Prostate gland (tissue), 2 donors: Measurements from ENCODE around the gene CACNA1B. TPM values are rescaled to one million over a fixed set of nuclear protein-coding genes. Genes with fewer than 3 reads are reported as not detected.

ENCODE experiments used
- DNase-seq: peaks from one replicate; pipeline ENCODE4 v3.0.0-alpha.2; 2019; ENCODE audit warnings: low spot score
- H3K27ac ChIP-seq, 2 donors: fragments of 200-600 bp; sonication (generic); 2 replicates each; pipeline ENCODE4 v1.5.1; 2017 to 2019
- H3K27me3 ChIP-seq: fragments of 200-600 bp; sonication (generic); replicated peaks from 2 replicates; pipeline ENCODE4 v1.5.1; 2019; ENCODE audit not compliant: insufficient read depth
- H3K36me3 ChIP-seq, 2 donors: fragments of 200-600 bp; sonication (generic); 1 replicate in 1 of 2; 2 replicates in 1 of 2; pipeline versions ENCODE4 v1.5.1 to v1.8.1; 2017 to 2019
- H3K4me1 ChIP-seq: fragments of 200-600 bp; sonication (generic); replicated peaks from 2 replicates; pipeline ENCODE4 v1.5.1; 2019
- H3K4me3 ChIP-seq, 2 donors: fragments of 200-600 bp; sonication (generic); 2 replicates each; pipeline ENCODE4 v1.5.1; 2017 to 2019
- H3K9me3 ChIP-seq: fragments of 200-600 bp; sonication (generic); 2 replicates; pipeline ENCODE4 v1.5.1; 2017
- CTCF ChIP-seq, 4 experiments: fragments of 200-600 bp in 2 of 4; fragments of 450-650 bp in 2 of 4; sonication (generic) in 2 of 4; IDR thresholded peaks; 1 replicate in 3 of 4; 2 replicates in 1 of 4; pipeline ENCODE4 v1.5.1; 2016 to 2019; ENCODE audit warnings: antibody characterized with exemption in 4 of 4, mild to moderate bottlenecking in 2 of 4, moderate library complexity in 2 of 4
- POLR2A ChIP-seq: fragments of 450-650 bp; IDR thresholded peaks from one replicate; pipeline ENCODE4 v1.6.1; 2016; ENCODE audit warnings: antibody characterized with exemption, mild to moderate bottlenecking
- POLR2AphosphoS5 ChIP-seq: sonication (generic); formaldehyde crosslinking; IDR thresholded peaks from one replicate; pipeline ENCODE4 v1.6.1; 2017; ENCODE audit warnings: antibody characterized with exemption
- WGBS: methylation state at CpG from one replicate; pipeline ENCODE4 v1.1.5; 2018; 5-methylcytosine and 5-hydroxymethylcytosine counted together
- intact Hi-C: fragments of 100-400 bp; cut with DNase I; formaldehyde crosslinking; loops from one replicate; pipeline ENCODE4 v1.14.2; 2022
- total RNA-seq, 2 donors: library from RNA; depleted of rRNA; stranded (reverse); fragments of >200 nt; gene quantifications; one replicate each; pipeline ENCODE4 v1.1.0, GENCODE V29; 2016

CACNA1B gene
- total RNA-seq, 2 donors from 2014 or later: 0.36 to 6.0 TPM

- TF ChIP-seq POLR2A (no peak), POLR2AphosphoS5 (no peak), CTCF (IDR thresholded peaks at IDR 0.05) (no peak)
- no peaks in the 10 kb centered on the region for H3K9me3 ChIP-seq
- DNase-seq: no peak
- H3K27ac ChIP-seq: no peak overlapping the region
- intact Hi-C loops: no loop called here
- WGBS: 82% methylated on average over 10 of the region's 10 CpGs
- H3K27me3 ChIP-seq: no peaks in the 10 kb centered on the region
- no peaks in the 10 kb centered on the region for H3K36me3 ChIP-seq
- H3K4me3 ChIP-seq: no peak overlapping the region
- no peaks in the 10 kb centered on the region for H3K4me1 ChIP-seq
Observed at GRCh38 chr9:137953683-137954438, 76.3 kb downstream of the CACNA1B start.

- intact Hi-C loops: no loop called here
- 68% methylated on average over 5 of the region's 5 CpGs for WGBS
- no peak for DNase-seq
Observed at GRCh38 chr9:137955224-137955570, 77.6 kb downstream of the CACNA1B start.

GRCh38 chr9:137955586-137955985, 78.0 kb downstream of the CACNA1B start:
- Histone ChIP-seq H3K4me3 (no peak overlapping the region), H3K4me1 (no peaks in the 10 kb centered on the region), H3K36me3 (no peaks in the 10 kb centered on the region), H3K9me3 (no peaks in the 10 kb centered on the region), H3K27me3 (no peaks in the 10 kb centered on the region), H3K27ac (no peak overlapping the region)
- no peak for DNase-seq
- WGBS: 85% methylated on average over 14 of the region's 14 CpGs
- intact Hi-C loops: no loop called here
- no peak for TF ChIP-seq POLR2AphosphoS5

More at GRCh38 chr9:137955224-137955570, 77.6 kb downstream of the CACNA1B start:
- Histone ChIP-seq H3K27me3 (no peaks in the 10 kb centered on the region), H3K36me3 (no peaks in the 10 kb centered on the region), H3K4me3 (no peak overlapping the region), H3K27ac (no peak overlapping the region), H3K4me1 (no peaks in the 10 kb centered on the region), H3K9me3 (no peaks in the 10 kb centered on the region)
- no peak for TF ChIP-seq POLR2A
- no peak for TF ChIP-seq CTCF (IDR thresholded peaks at IDR 0.05)
- TF ChIP-seq POLR2AphosphoS5: no peak

- Histone ChIP-seq H3K4me3 (no peak overlapping the region), H3K36me3 (no peaks in the 10 kb centered on the region), H3K27me3 (no peaks in the 10 kb centered on the region), H3K27ac (no peak overlapping the region), H3K4me1 (no peaks in the 10 kb centered on the region), H3K9me3 (no peaks in the 10 kb centered on the region)
- intact Hi-C loops: no loop called here
- DNase-seq: no peak
- no peak for TF ChIP-seq CTCF (IDR thresholded peaks at IDR 0.05)
- 89% methylated on average over 9 of the region's 9 CpGs for WGBS
Observed at GRCh38 chr9:137956039-137956438, 78.5 kb downstream of the CACNA1B start.

GRCh38 chr9:137956688-137957385, 79.3 kb downstream of the CACNA1B start:
- H3K4me3 ChIP-seq: no peak overlapping the region
- no peak for TF ChIP-seq POLR2AphosphoS5
- no peak for TF ChIP-seq CTCF (IDR thresholded peaks at IDR 0.05)
- DNase-seq: no peak
- 75% methylated on average over 15 of the region's 15 CpGs for WGBS
- H3K27ac ChIP-seq: no peak overlapping the region
- no peaks in the 10 kb centered on the region for H3K9me3 ChIP-seq
- intact Hi-C loops: no loop called here
- no peaks in the 10 kb centered on the region for H3K36me3 ChIP-seq
- no peaks in the 10 kb centered on the region for H3K27me3 ChIP-seq
- H3K4me1 ChIP-seq: no peaks in the 10 kb centered on the region
